ENCODE results near the gene CLK3.
"Not testable (repeated sequence)": the region's sequence is repeated elsewhere in the genome, so short reads cannot be mapped to it uniquely, and the experiment has no call there.

The CLK3 gene

GRCh38 chr15:74642348-74642733 lies 26.7 kb downstream of the CLK3 start:
- no peak for DNase-seq (ENCODE audit: low read depth in 2 of 2)

- no peak for DNase-seq (ENCODE audit: low read depth in 2 of 2)
Observed at GRCh38 chr15:74642734-74643664, 27.4 kb downstream of the CLK3 start.

- DNase-seq (ENCODE audit: low read depth in 2 of 2): no peak
Observed at GRCh38 chr15:74643665-74644204, 28.1 kb downstream of the CLK3 start.

- no peak for DNase-seq (ENCODE audit: low read depth in 2 of 2)
Observed at GRCh38 chr15:74646480-74646879, 30.8 kb downstream of the CLK3 start.

GRCh38 chr15:74648051-74648842 lies 32.6 kb downstream of the CLK3 start:
- no peak for DNase-seq (ENCODE audit: low read depth in 2 of 2)

- no peak for DNase-seq (ENCODE audit: low read depth in 2 of 2)
Observed at GRCh38 chr15:74651242-74651741, 35.7 kb downstream of the CLK3 start.

GRCh38 chr15:74653426-74654102 lies 37.9 kb downstream of the CLK3 start:
- no peak for DNase-seq (ENCODE audit: low read depth in 2 of 2)

GRCh38 chr15:74655424-74655823 lies 39.8 kb downstream of the CLK3 start:
- no peak for DNase-seq (ENCODE audit: low read depth in 2 of 2)

GRCh38 chr15:74656935-74657535 lies 41.4 kb downstream of the CLK3 start:
- no peak for DNase-seq (ENCODE audit: low read depth in 2 of 2)

GRCh38 chr15:74657846-74658245 lies 42.2 kb downstream of the CLK3 start:
- DNase-seq (ENCODE audit: low read depth in 2 of 2): no peak

- not testable (repeated sequence) for DNase-seq (ENCODE audit: low read depth in 2 of 2)
Observed at GRCh38 chr15:74661280-74661679, 45.6 kb downstream of the CLK3 start.

- DNase-seq (ENCODE audit: low read depth in 2 of 2): no peak
Observed at GRCh38 chr15:74662064-74662860, 46.6 kb downstream of the CLK3 start.

GRCh38 chr15:74663303-74664027 lies 47.8 kb downstream of the CLK3 start:
- no peak for DNase-seq (ENCODE audit: low read depth in 2 of 2)

- no peak for DNase-seq (ENCODE audit: low read depth in 2 of 2)
Observed at GRCh38 chr15:74664028-74664616, 48.5 kb downstream of the CLK3 start.

GRCh38 chr15:74664670-74665069 lies 49.0 kb downstream of the CLK3 start:
- no peak for DNase-seq (ENCODE audit: low read depth in 2 of 2)

GRCh38 chr15:74667975-74668374 lies 52.3 kb downstream of the CLK3 start:
- no peak for DNase-seq (ENCODE audit: low read depth in 2 of 2)

GRCh38 chr15:74669627-74670026 lies 54.0 kb downstream of the CLK3 start:
- DNase-seq (ENCODE audit: low read depth in 2 of 2): no peak

- DNase-seq (ENCODE audit: low read depth in 2 of 2): no peak
Observed at GRCh38 chr15:74674161-74674560, 58.5 kb downstream of the CLK3 start.

- no peak for DNase-seq (ENCODE audit: low read depth in 2 of 2)
Observed at GRCh38 chr15:74676801-74677200, 61.2 kb downstream of the CLK3 start.

Measured in stimulated activated CD4-positive, alpha-beta T cell treated with anti-CD3 and anti-CD28 coated beads, Interleukin-4, amount 100 ng/mL, for 48 hours (primary cell).